HCT116 (cell line): Measurements from ENCODE around the gene ACTR6. TPM values are rescaled to one million over a fixed set of nuclear protein-coding genes. Genes with fewer than 3 reads are reported as not detected.

ENCODE experiments used
- ATAC-seq: fragments of 200-7000 bp; cut with Tn5 transposase; 2 replicates; pipeline ENCODE4 v1.9.1; 2020; ENCODE audit warnings: mild to moderate bottlenecking, moderate library complexity
- BruUV-seq: library from RNA; stranded (reverse); fragments of 400-500 nt; replicated peaks from 2 replicates; lab custom pipeline; 2021; lab: Mats Ljungman, UMichigan
- CTCF ChIA-PET: fragments of 300-600 bp; sonication (Branson Sonifier 250); formaldehyde crosslinking; loops from one replicate; lab custom pipeline; 2021; ENCODE audit warnings: antibody characterized with exemption; lab: Charles Lee
- POLR2A ChIA-PET: fragments of 300-600, 350-600 bp; sonication (Branson Sonifier 250); formaldehyde crosslinking; loops from one replicate; lab custom pipeline; 2021; ENCODE audit warnings: antibody characterized with exemption; lab: Charles Lee
- RAD21 ChIA-PET, 2 experiments: fragments of 300-600 bp; sonication (Branson Sonifier 250); formaldehyde crosslinking; loops; one replicate each; lab custom pipeline; 2023; ENCODE audit warnings: low total read pairs in 2 of 2; ENCODE audit not compliant: uncharacterized antibody in 2 of 2, unreplicated experiment in 2 of 2, low non-redundant PET in 1 of 2; lab: Charles Lee
- DNase-seq: peaks from one replicate; pipeline ENCODE4 v3.0.0-alpha.2; 2010; ENCODE audit warnings: low read depth, low spot score
- H2AFZ ChIP-seq: fragments of 200-600 bp; shearing (Covaris generic), sonication (generic); 2 replicates; pipeline ENCODE4 v1.6.1; 2017; ENCODE audit warnings: low read depth, mixed run types, mixed read lengths, antibody characterized with exemption, low read length; ENCODE audit not compliant: poor library complexity, severe bottlenecking
- H3K27ac ChIP-seq: 2 replicates; pipeline ENCODE4 v1.5.1; 2012; ENCODE audit warnings: low read depth, low read length
- H3K27me3 ChIP-seq: fragments of 200-600 bp; sonication (generic); 2 replicates; pipeline ENCODE4 v1.6.1; 2016; ENCODE audit warnings: mixed run types, low read length, mixed read lengths; ENCODE audit not compliant: insufficient read depth
- H3K36me3 ChIP-seq, 2 experiments: fragments of 200-500 bp in 1 of 2; fragments of 200-600 bp in 1 of 2; sonication (Bioruptor generic) in 1 of 2; sonication (generic) in 1 of 2; 2 replicates each; pipeline versions ENCODE4 v1.5.1 to v1.6.1; 2014 to 2016; ENCODE audit warnings: low read length in 2 of 2, inconsistent platforms in 1 of 2, mixed read lengths in 1 of 2, mixed run types in 1 of 2; ENCODE audit not compliant: insufficient read depth in 2 of 2, control insufficient read depth in 1 of 2
- H3K4me1 ChIP-seq, 2 experiments: fragments of 200-600 bp in 1 of 2; sonication (generic) in 1 of 2; 2 replicates each; pipeline versions ENCODE4 v1.5.1 to v1.6.1; 2012 to 2017; ENCODE audit warnings: low read length in 2 of 2, inconsistent platforms in 1 of 2, mild to moderate bottlenecking in 1 of 2, mixed read lengths in 1 of 2, mixed run types in 1 of 2, moderate library complexity in 1 of 2; ENCODE audit not compliant: insufficient read depth in 2 of 2, control insufficient read depth in 1 of 2
- H3K4me2 ChIP-seq: fragments of 200-600 bp; sonication (generic); 2 replicates; pipeline ENCODE4 v1.6.1; 2017; ENCODE audit warnings: mixed run types, low read length, mixed read lengths
- H3K4me3 ChIP-seq, 2 experiments: fragments of 200-600 bp in 1 of 2; sonication (generic) in 1 of 2; replicated peaks in 1 of 2; 2 replicates each; pipeline ENCODE4 v1.5.1; 2011 to 2016; ENCODE audit warnings: low read length in 2 of 2, control low read depth in 1 of 2, low read depth in 1 of 2, mild to moderate bottlenecking in 1 of 2, mixed read lengths in 1 of 2, mixed run types in 1 of 2
- H3K79me2 ChIP-seq: fragments of 200-600 bp; sonication (generic); 2 replicates; pipeline ENCODE4 v1.6.1; 2017; ENCODE audit warnings: mild to moderate bottlenecking, mixed run types, low read length, moderate library complexity, mixed read lengths; ENCODE audit not compliant: insufficient read depth
- H3K9ac ChIP-seq: fragments of 200-600 bp; sonication (generic); 2 replicates; pipeline ENCODE4 v1.6.1; 2016; ENCODE audit warnings: low read length, mixed read lengths
- H3K9me2 ChIP-seq: fragments of 200-600 bp; sonication (generic), shearing (Covaris generic); 2 replicates; pipeline ENCODE4 v1.6.1; 2017; ENCODE audit warnings: mixed run types, mild to moderate bottlenecking, moderate library complexity; ENCODE audit not compliant: insufficient read depth
- H3K9me3 ChIP-seq, 2 experiments: fragments of 200-500 bp in 1 of 2; fragments of 200-600 bp in 1 of 2; sonication (Bioruptor generic) in 1 of 2; sonication (generic) in 1 of 2; 2 replicates each; pipeline ENCODE4 v1.6.1; 2014 to 2017; ENCODE audit warnings: low read length in 2 of 2, mixed read lengths in 2 of 2, inconsistent platforms in 1 of 2, low read depth in 1 of 2, mild to moderate bottlenecking in 1 of 2, mixed run types in 1 of 2, moderate library complexity in 1 of 2; ENCODE audit not compliant: control insufficient read depth in 1 of 2, insufficient read depth in 1 of 2
- H4K20me1 ChIP-seq: fragments of 200-600 bp; sonication (generic), shearing (Covaris generic); 2 replicates; pipeline ENCODE4 v1.6.1; 2017; ENCODE audit warnings: mixed run types, mild to moderate bottlenecking, moderate library complexity; ENCODE audit not compliant: insufficient read depth
- FOSL1 ChIP-seq: IDR thresholded peaks from 2 replicates; pipeline ENCODE4 v1.6.1; 2012; ENCODE audit warnings: low read depth
- MAX ChIP-seq: IDR thresholded peaks from 2 replicates; pipeline ENCODE4 v1.6.1; 2012
- POLR2A ChIP-seq: IDR thresholded peaks from 2 replicates; pipeline ENCODE4 v1.7.0; 2011; ENCODE audit warnings: borderline replicate concordance; ENCODE audit not compliant: insufficient read depth, insufficient read length; ENCODE audit errors: extremely low read depth
- POLR2AphosphoS5 ChIP-seq: IDR thresholded peaks from 2 replicates; pipeline ENCODE4 v1.6.1; 2011; ENCODE audit warnings: mild to moderate bottlenecking, low read depth, low read length, moderate library complexity
- REST ChIP-seq: IDR thresholded peaks from 2 replicates; pipeline ENCODE4 v1.6.1; 2012; ENCODE audit warnings: low read depth
- SP1 ChIP-seq: IDR thresholded peaks from 2 replicates; pipeline ENCODE4 v1.6.1; 2012; ENCODE audit warnings: low read depth
- SRF ChIP-seq: IDR thresholded peaks from 2 replicates; pipeline ENCODE4 v1.6.1; 2012; ENCODE audit warnings: low read depth
- intact Hi-C: fragments of 100-400 bp; cut with micrococcal nuclease; formaldehyde crosslinking; loops from 2 replicates; pipeline ENCODE4 v1.10.0; 2022
- total RNA-seq: library from RNA; stranded (reverse); gene quantifications from one replicate; pipeline ENCODE4 v1.2.1, GENCODE V29; 2021; ENCODE audit not compliant: unreplicated experiment

ACTR6 gene
- total RNA-seq, 1 experiment from 2014 or later: 40.4 TPM

DNA sequence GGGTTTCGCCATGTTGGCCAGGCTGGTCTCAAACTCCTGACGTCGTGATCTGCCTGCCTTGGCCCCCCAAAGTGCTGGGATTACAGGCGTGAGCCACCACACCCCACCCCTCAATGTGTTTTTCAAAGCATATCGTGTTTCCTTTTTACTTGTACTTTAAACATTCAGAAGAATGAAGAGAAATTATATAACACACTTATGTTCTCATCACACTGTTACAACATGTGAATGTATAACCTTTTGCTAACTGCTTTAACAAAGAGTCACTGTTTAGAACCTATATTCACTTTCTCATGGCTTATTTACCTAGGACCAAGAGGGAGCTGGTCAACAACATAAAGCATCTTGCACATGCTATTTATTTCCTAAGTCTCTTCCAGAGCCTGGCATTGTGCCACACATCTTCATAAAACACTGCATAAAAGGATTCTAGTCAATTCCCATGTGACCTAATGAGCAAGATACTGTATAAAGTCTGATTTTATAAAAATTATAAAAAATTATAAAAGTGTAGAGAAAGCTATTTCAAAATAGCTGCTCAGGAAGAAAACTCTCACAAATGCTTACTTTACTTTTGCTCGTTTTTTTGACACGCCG is 16.0 kb upstream of the ACTR6 start (continued):
- TF ChIP-seq REST (no peak), SP1 (no peak), SRF (no peak)

- no peaks in the 10 kb centered on the region for H3K4me1 ChIP-seq
- ChIA-PET CTCF (no interaction called here), RAD21 (no interaction called here), POLR2A (no interaction called here)
- H3K36me3 ChIP-seq: no peaks in the 10 kb centered on the region
- H3K9ac ChIP-seq: no peak overlapping the region
- H3K9me2 ChIP-seq: no peaks in the 10 kb centered on the region
- no peak for TF ChIP-seq MAX
- no peak for TF ChIP-seq POLR2AphosphoS5
- no peak for TF ChIP-seq REST
- no peak for TF ChIP-seq POLR2A
- TF ChIP-seq FOSL1: no peak
- H3K27me3 ChIP-seq: no peaks in the 10 kb centered on the region
- no peaks in the 10 kb centered on the region for H4K20me1 ChIP-seq
- H3K4me3 ChIP-seq: no peak overlapping the region
- ATAC-seq (no peak), DNase-seq (no peak)
- H3K4me2 ChIP-seq: no peak overlapping the region
- BruUV-seq: no TSS peak
- intact Hi-C loops: no loop called here
- no peaks in the 10 kb centered on the region for H3K79me2 ChIP-seq
- H3K27ac ChIP-seq: no peak overlapping the region
- H2AFZ ChIP-seq: no peak overlapping the region
- no peaks in the 10 kb centered on the region for H3K9me3 ChIP-seq
Observed at GRCh38 chr12:100185361-100185894, 15.2 kb upstream of the ACTR6 start.
